K562 (cell line): ENCODE data around the gene GPR183. TPM values are rescaled to one million over a fixed set of nuclear protein-coding genes. Genes with fewer than 3 reads are reported as not detected.

Experiments
- ARID1B ChIP-seq: fragments of 450-650 bp; IDR thresholded peaks from 2 replicates; pipeline ENCODE4 v1.6.1; 2016; ENCODE audit warnings: antibody characterized with exemption, mild to moderate bottlenecking, inconsistent platforms
- BRF1 ChIP-seq: IDR thresholded peaks from 3 replicates; pipeline ENCODE4 v1.6.1; 2011; ENCODE audit warnings: borderline replicate concordance, mild to moderate bottlenecking; ENCODE audit not compliant: insufficient read length; ENCODE audit errors: extremely low read depth
- CBFA2T3 ChIP-seq: fragments of 450-650 bp; IDR thresholded peaks from 2 replicates; pipeline ENCODE4 v1.6.1; 2017
- CREM ChIP-seq: IDR thresholded peaks from 2 replicates; pipeline ENCODE4 v1.6.1; 2014; ENCODE audit warnings: antibody characterized with exemption, low read depth
- EGR1 ChIP-seq: fragments of 450-650 bp; conservative IDR thresholded peaks from 2 replicates; pipeline ENCODE4 v1.6.1; 2017; ENCODE audit warnings: mild to moderate bottlenecking
- FOXK1 ChIP-seq: sonication (generic); formaldehyde crosslinking; IDR thresholded peaks from 2 replicates; pipeline ENCODE4 v1.8.0; 2022; ENCODE audit warnings: missing genetic modification reagents, mild to moderate bottlenecking, borderline replicate concordance
- HDAC1 ChIP-seq, 2 experiments: fragments of 450-650 bp; IDR thresholded peaks; 2 replicates each; pipeline ENCODE4 v1.6.1; 2016 to 2017; ENCODE audit warnings: inconsistent platforms in 1 of 2, mild to moderate bottlenecking in 1 of 2, moderate library complexity in 1 of 2
- LEF1 ChIP-seq: fragments of 450-650 bp; IDR thresholded peaks from 2 replicates; pipeline ENCODE4 v1.6.1; 2016; ENCODE audit warnings: mild to moderate bottlenecking
- MEIS2 ChIP-seq: fragments of 450-650 bp; IDR thresholded peaks from 2 replicates; pipeline ENCODE4 v1.6.1; 2014; ENCODE audit warnings: mild to moderate bottlenecking; ENCODE audit not compliant: partially characterized antibody
- MLLT1 ChIP-seq, 2 experiments: fragments of 450-650 bp; IDR thresholded peaks; 2 replicates each; pipeline ENCODE4 v1.6.1; 2016
- MTA2 ChIP-seq: fragments of 450-650 bp; IDR thresholded peaks from 2 replicates; pipeline ENCODE4 v1.6.1; 2016; ENCODE audit warnings: low read depth
- RNF2 ChIP-seq: sonication (generic); IDR thresholded peaks from 2 replicates; pipeline ENCODE4 v1.6.1; 2016
- SOX6 ChIP-seq: fragments of 450-650 bp; IDR thresholded peaks from 2 replicates; pipeline ENCODE4 v1.6.1; 2014; ENCODE audit warnings: mild to moderate bottlenecking
- ZEB2 ChIP-seq: fragments of 450-650 bp; IDR thresholded peaks from 2 replicates; pipeline ENCODE4 v1.6.1; 2016
- ZFP36 ChIP-seq: fragments of 150-350 bp; IDR thresholded peaks from 2 replicates; pipeline ENCODE4 v1.6.1; 2018; ENCODE audit warnings: low read length, low read depth; ENCODE audit not compliant: partially characterized antibody
- polyA plus RNA-seq, 8 experiments: library from polyadenylated mRNA; depleted of rRNA in 4 of 8; stranded (reverse) in 5 of 8; unstranded in 3 of 8; fragments of >200 nt; fragmentation: Nextera tagmentation in 2 of 8; fragmentation: Illumina TruSeq in 1 of 8; extraction: Ambion mirVana in 2 of 8; extraction: Trizol in 1 of 8; gene quantifications; 2 replicates each; pipeline versions ENCODE4 v1.2.1 to v1.2.3, GENCODE V29; 2011 to 2014; ENCODE audit warnings: inconsistent platforms in 1 of 8, missing spikeins in 1 of 8
- total RNA-seq, 7 experiments: library from RNA; depleted of rRNA in 6 of 7; stranded (reverse); fragments of >200 nt in 6 of 7; fragmentation: Illumina TruSeq in 2 of 7; extraction: Trizol in 2 of 7; gene quantifications; 2 replicates each; pipeline versions ENCODE4 v1.2.1 to v1.2.3, GENCODE V29; 2011 to 2021; ENCODE audit warnings: low replicate concordance in 1 of 7
- TF ChIP-seq, protein P1 (sequence below), 2 experiments: IDR thresholded peaks in 1 of 2; conservative IDR thresholded peaks in 1 of 2; 2 replicates each; pipeline ENCODE4 v1.6.1; 2016; ENCODE audit warnings: low read depth in 2 of 2, mild to moderate bottlenecking in 1 of 2, missing compliant biosample characterization in 1 of 2, missing genetic modification characterization in 1 of 2, moderate library complexity in 1 of 2
- TF ChIP-seq, protein P2 (sequence below): fragments of 450-650 bp; IDR thresholded peaks from 2 replicates; pipeline ENCODE4 v1.6.1; 2016
- TF ChIP-seq, protein P3 (sequence below): fragments of 250-450 bp; sonication (Bioruptor Pico); IDR thresholded peaks from 2 replicates; pipeline ENCODE4 v1.5.0; 2022; ENCODE audit warnings: mild to moderate bottlenecking

Gene GPR183
- total and polyA plus RNA-seq, 9 of the 15 experiments (the other 6 are each of a cell fraction or from before 2014, with no cell fraction given), result 1.3 to 10.2 (median 3.7) TPM

GRCh38 chr13:99311137-99311536 is 3.9 kb upstream of the GPR183 start (continued):
- TF ChIP-seq, protein P1, sequence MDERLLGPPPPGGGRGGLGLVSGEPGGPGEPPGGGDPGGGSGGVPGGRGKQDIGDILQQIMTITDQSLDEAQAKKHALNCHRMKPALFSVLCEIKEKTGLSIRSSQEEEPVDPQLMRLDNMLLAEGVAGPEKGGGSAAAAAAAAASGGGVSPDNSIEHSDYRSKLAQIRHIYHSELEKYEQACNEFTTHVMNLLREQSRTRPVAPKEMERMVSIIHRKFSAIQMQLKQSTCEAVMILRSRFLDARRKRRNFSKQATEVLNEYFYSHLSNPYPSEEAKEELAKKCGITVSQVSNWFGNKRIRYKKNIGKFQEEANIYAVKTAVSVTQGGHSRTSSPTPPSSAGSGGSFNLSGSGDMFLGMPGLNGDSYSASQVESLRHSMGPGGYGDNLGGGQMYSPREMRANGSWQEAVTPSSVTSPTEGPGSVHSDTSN (CRISPR knock-in tag; IDR thresholded peaks at IDR 0.05; ENCODE audit: low read depth), result no peak
- TF ChIP-seq, protein P1 (tag; conservative IDR thresholded peaks at IDR 0.05; ENCODE audit: low read depth), result peak; percentile 41; the same call in 1 of the 2 replicates
- TF ChIP-seq FOXK1 (no peak), BRF1 (no peak), LEF1 (0 out of 2 replicates have a peak, but pooled peaks have one; percentile 24), EGR1 (peak; percentile 76), MTA2 (no peak), MLLT1 (IDR thresholded peaks at IDR 0.05) (peak in 1 of 2 experiments; percentile 45; a peak in 2 of 4 replicates), HDAC1 (IDR thresholded peaks at IDR 0.05) (peak in 1 of 2 experiments; percentile 39; a peak in 1 of 4 replicates), MEIS2 (peak; percentile 85), ZEB2 (peak; percentile 56; the same call in 1 of the 2 replicates), ARID1B (peak; percentile 65), SOX6 (peak; percentile 30; the same call in 1 of the 2 replicates), CREM (peak; percentile 41; the same call in 1 of the 2 replicates), CBFA2T3 (peak; percentile 49), ZFP36 (peak; percentile 92), RNF2 (peak; percentile 38; the same call in 1 of the 2 replicates)
- TF ChIP-seq, protein P2, sequence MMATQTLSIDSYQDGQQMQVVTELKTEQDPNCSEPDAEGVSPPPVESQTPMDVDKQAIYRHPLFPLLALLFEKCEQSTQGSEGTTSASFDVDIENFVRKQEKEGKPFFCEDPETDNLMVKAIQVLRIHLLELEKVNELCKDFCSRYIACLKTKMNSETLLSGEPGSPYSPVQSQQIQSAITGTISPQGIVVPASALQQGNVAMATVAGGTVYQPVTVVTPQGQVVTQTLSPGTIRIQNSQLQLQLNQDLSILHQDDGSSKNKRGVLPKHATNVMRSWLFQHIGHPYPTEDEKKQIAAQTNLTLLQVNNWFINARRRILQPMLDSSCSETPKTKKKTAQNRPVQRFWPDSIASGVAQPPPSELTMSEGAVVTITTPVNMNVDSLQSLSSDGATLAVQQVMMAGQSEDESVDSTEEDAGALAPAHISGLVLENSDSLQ, result peak; percentile 77
- TF ChIP-seq, protein P3, sequence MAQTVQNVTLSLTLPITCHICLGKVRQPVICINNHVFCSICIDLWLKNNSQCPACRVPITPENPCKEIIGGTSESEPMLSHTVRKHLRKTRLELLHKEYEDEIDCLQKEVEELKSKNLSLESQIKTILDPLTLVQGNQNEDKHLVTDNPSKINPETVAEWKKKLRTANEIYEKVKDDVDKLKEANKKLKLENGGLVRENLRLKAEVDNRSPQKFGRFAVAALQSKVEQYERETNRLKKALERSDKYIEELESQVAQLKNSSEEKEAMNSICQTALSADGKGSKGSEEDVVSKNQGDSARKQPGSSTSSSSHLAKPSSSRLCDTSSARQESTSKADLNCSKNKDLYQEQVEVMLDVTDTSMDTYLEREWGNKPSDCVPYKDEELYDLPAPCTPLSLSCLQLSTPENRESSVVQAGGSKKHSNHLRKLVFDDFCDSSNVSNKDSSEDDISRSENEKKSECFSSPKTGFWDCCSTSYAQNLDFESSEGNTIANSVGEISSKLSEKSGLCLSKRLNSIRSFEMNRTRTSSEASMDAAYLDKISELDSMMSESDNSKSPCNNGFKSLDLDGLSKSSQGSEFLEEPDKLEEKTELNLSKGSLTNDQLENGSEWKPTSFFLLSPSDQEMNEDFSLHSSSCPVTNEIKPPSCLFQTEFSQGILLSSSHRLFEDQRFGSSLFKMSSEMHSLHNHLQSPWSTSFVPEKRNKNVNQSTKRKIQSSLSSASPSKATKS (CRISPR knock-in tag), result no peak
- TF ChIP-seq, all 486 proteins: peak for 36
